ENCODE data around the gene IGSF8. TPM values are rescaled to one million over a fixed set of nuclear protein-coding genes. Genes with fewer than 3 reads are reported as not detected.
A peak's percentile ranks its signal among the peaks of the same experiment; 100 is the strongest.
"Not testable (repeated sequence)": the region's sequence is repeated elsewhere in the genome, so short reads cannot be mapped to it uniquely, and the experiment has no call there.

IGSF8 gene
- total RNA-seq, 1 experiment from 2014 or later: 22.4 TPM

- DNase-seq (ENCODE audit: extremely low read depth, low read depth): no peak
Observed at GRCh38 chr1:160074865-160075264, 23.6 kb downstream of the IGSF8 start.

GRCh38 chr1:160071289-160071688 is 27.1 kb downstream of the IGSF8 start:
- DNase-seq (ENCODE audit: extremely low read depth, low read depth): no peak

- peak; percentile 15 for DNase-seq (ENCODE audit: extremely low read depth, low read depth)
Observed at GRCh38 chr1:160070243-160071163, 27.9 kb downstream of the IGSF8 start.

GRCh38 chr1:160069460-160070231 is 28.8 kb downstream of the IGSF8 start, which contains the start of gene KCNJ10:
Gene KCNJ10 (minus strand): TSS chr1:160070160. CDS start chr1:160042532, 27,628 bp downstream.
- no peak for DNase-seq (ENCODE audit: extremely low read depth, low read depth)

GRCh38 chr1:160068225-160068624 is 30.2 kb downstream of the IGSF8 start:
- no peak for DNase-seq (ENCODE audit: extremely low read depth, low read depth)

GRCh38 chr1:160066829-160067745 is 31.3 kb downstream of the IGSF8 start:
- DNase-seq (ENCODE audit: extremely low read depth, low read depth): no peak

- no peak for DNase-seq (ENCODE audit: extremely low read depth, low read depth)
Observed at GRCh38 chr1:160064746-160065145, 33.7 kb downstream of the IGSF8 start.

GRCh38 chr1:160064164-160064563 is 34.3 kb downstream of the IGSF8 start:
- no peak for DNase-seq (ENCODE audit: extremely low read depth, low read depth)

GRCh38 chr1:160063176-160063575 is 35.2 kb downstream of the IGSF8 start:
- DNase-seq (ENCODE audit: extremely low read depth, low read depth): no peak

- DNase-seq (ENCODE audit: extremely low read depth, low read depth): no peak
Observed at GRCh38 chr1:160062230-160062532, 36.2 kb downstream of the IGSF8 start.

GRCh38 chr1:160061369-160062229 is 36.8 kb downstream of the IGSF8 start:
- DNase-seq (ENCODE audit: extremely low read depth, low read depth): no peak

GRCh38 chr1:160058087-160058486 is 40.3 kb downstream of the IGSF8 start:
- DNase-seq (ENCODE audit: extremely low read depth, low read depth): no peak

GRCh38 chr1:160056648-160057169 is 41.7 kb downstream of the IGSF8 start:
- no peak for DNase-seq (ENCODE audit: extremely low read depth, low read depth)

- no peak for DNase-seq (ENCODE audit: extremely low read depth, low read depth)
Observed at GRCh38 chr1:160053548-160054365, 44.7 kb downstream of the IGSF8 start.

- DNase-seq (ENCODE audit: extremely low read depth, low read depth): no peak
Observed at GRCh38 chr1:160052936-160053335, 45.5 kb downstream of the IGSF8 start.

GRCh38 chr1:160050619-160051018 is 47.8 kb downstream of the IGSF8 start:
- no peak for DNase-seq (ENCODE audit: extremely low read depth, low read depth)

GRCh38 chr1:160050182-160050581 is 48.2 kb downstream of the IGSF8 start:
- DNase-seq (ENCODE audit: extremely low read depth, low read depth): not testable (repeated sequence)

- no peak for DNase-seq (ENCODE audit: extremely low read depth, low read depth)
Observed at GRCh38 chr1:160049101-160049500, 49.3 kb downstream of the IGSF8 start.

GRCh38 chr1:160048335-160048734 is 50.1 kb downstream of the IGSF8 start:
- no peak for DNase-seq (ENCODE audit: extremely low read depth, low read depth)
